Activated CD8-positive, alpha-beta T cell treated with anti-CD3 and anti-CD28 coated beads for 36 hours (primary cell): Measurements from ENCODE around the gene GABARAPL2. TPM values are rescaled to one million over a fixed set of nuclear protein-coding genes. Genes with fewer than 3 reads are reported as not detected.

ENCODE experiments used
- ATAC-seq: fragments of 200-7000 bp; cut with Tn5 transposase; one replicate; pipeline ENCODE4 v1.10.0; 2021; ENCODE audit warnings: mild to moderate bottlenecking, moderate library complexity
- CTCF ChIA-PET: fragments of 350-600 bp; sonication (Branson Sonifier 250); formaldehyde crosslinking; loops from one replicate; lab custom pipeline; 2021; ENCODE audit warnings: antibody characterized with exemption; lab: Charles Lee
- POLR2A ChIA-PET: fragments of 350-600 bp; sonication (Branson Sonifier 250); formaldehyde crosslinking; loops from one replicate; lab custom pipeline; 2021; ENCODE audit warnings: antibody characterized with exemption; lab: Charles Lee
- DNase-seq: peaks from one replicate; pipeline ENCODE4 v3.0.0-alpha.2; 2020
- H3K27ac Mint-ChIP-seq: one replicate; pipeline ENCODE4 v1.8.0; 2021; ENCODE audit warnings: mild to moderate bottlenecking, mixed read lengths
- H3K27me3 Mint-ChIP-seq: one replicate; pipeline ENCODE4 v1.8.0; 2021; ENCODE audit warnings: mixed read lengths
- H3K36me3 Mint-ChIP-seq: one replicate; pipeline ENCODE4 v1.8.0; 2021; ENCODE audit warnings: low read depth, mixed read lengths
- H3K4me1 Mint-ChIP-seq: one replicate; pipeline ENCODE4 v1.8.0; 2021; ENCODE audit warnings: low read depth, mixed read lengths
- H3K4me3 Mint-ChIP-seq: one replicate; pipeline ENCODE4 v1.8.0; 2021; ENCODE audit warnings: mild to moderate bottlenecking, moderate library complexity, mixed read lengths
- H3K9me3 Mint-ChIP-seq: one replicate; pipeline ENCODE4 v1.8.0; 2021; ENCODE audit warnings: mixed read lengths
- CTCF ChIP-seq: fragments of 200-600 bp; IDR thresholded peaks from one replicate; pipeline ENCODE4 v1.8.0; 2022; ENCODE audit warnings: antibody characterized with exemption, mild to moderate bottlenecking
- intact Hi-C: fragments of 100-400 bp; cut with micrococcal nuclease; formaldehyde crosslinking; loops from one replicate; pipeline ENCODE4 v1.10.0; 2022
- total RNA-seq, 2 experiments: library from RNA; stranded (reverse); gene quantifications; one replicate each; pipeline ENCODE4 v1.2.3, GENCODE V29; 2021

Gene GABARAPL2
- total RNA-seq, 2 experiments from 2014 or later, result 56.3 to 57.4 TPM

GRCh38 chr16:75529056-75529905 is 36.9 kb upstream of the GABARAPL2 start:
- no peak for TF ChIP-seq CTCF
- no peaks in the 10 kb centered on the region for H3K9me3 Mint-ChIP-seq
- no peaks in the 10 kb centered on the region for H3K36me3 Mint-ChIP-seq
- no peak overlapping the region for H3K27ac Mint-ChIP-seq
- intact Hi-C loops, result no loop called here
- POLR2A ChIA-PET, result no interaction called here
- no peak overlapping the region for H3K4me3 Mint-ChIP-seq
- DNase-seq (no peak), ATAC-seq (no peak)
- H3K4me1 Mint-ChIP-seq, result no peaks in the 10 kb centered on the region
- no peaks in the 10 kb centered on the region for H3K27me3 Mint-ChIP-seq
- CTCF ChIA-PET, result interaction anchor here (0.8 kb wide), 1 partner anchor 13 kb away, joined by 3 read pairs; no protein-coding TSS in a partner anchor

GRCh38 chr16:75529959-75530358 is 36.2 kb upstream of the GABARAPL2 start:
- Mint-ChIP-seq H3K27ac (no peak overlapping the region), H3K27me3 (no peaks in the 10 kb centered on the region), H3K9me3 (no peaks in the 10 kb centered on the region), H3K36me3 (no peaks in the 10 kb centered on the region), H3K4me3 (no peak overlapping the region), H3K4me1 (no peaks in the 10 kb centered on the region)
- intact Hi-C loops, result no loop called here
- DNase-seq, result no peak
- no peak for TF ChIP-seq CTCF
- no peak for ATAC-seq
- ChIA-PET POLR2A (no interaction called here), CTCF (no interaction called here)

- Mint-ChIP-seq H3K4me1 (no peaks in the 10 kb centered on the region), H3K4me3 (no peak overlapping the region), H3K36me3 (no peaks in the 10 kb centered on the region), H3K27me3 (no peaks in the 10 kb centered on the region), H3K27ac (no peak overlapping the region), H3K9me3 (no peaks in the 10 kb centered on the region)
- TF ChIP-seq CTCF, result no peak
- DNase-seq (no peak), ATAC-seq (no peak)
- intact Hi-C loops, result no loop called here
- POLR2A ChIA-PET, result no interaction called here
- CTCF ChIA-PET, result interaction anchor here (1.0 kb wide), 1 partner anchor 16 kb away, joined by 4 read pairs; no protein-coding TSS in a partner anchor
These were observed 33.9 kb upstream of the GABARAPL2 start for GRCh38 chr16:75532142-75532765.

GRCh38 chr16:75532791-75533190 is 33.4 kb upstream of the GABARAPL2 start:
- intact Hi-C loops, result no loop called here
- TF ChIP-seq CTCF, result no peak
- ATAC-seq, result no peak
- Mint-ChIP-seq H3K9me3 (no peaks in the 10 kb centered on the region), H3K27ac (no peak overlapping the region), H3K27me3 (no peaks in the 10 kb centered on the region), H3K4me3 (no peak overlapping the region), H3K36me3 (no peaks in the 10 kb centered on the region), H3K4me1 (no peaks in the 10 kb centered on the region)
- POLR2A ChIA-PET, result no interaction called here
- CTCF ChIA-PET, result no interaction called here
- DNase-seq, result no peak
